ENCODE data around the gene RNF157. TPM values are rescaled to one million over a fixed set of nuclear protein-coding genes. Genes with fewer than 3 reads are reported as not detected.

The RNF157 gene
- total and polyA plus RNA-seq, 9 of the 15 experiments (the other 6 are each of a cell fraction or from before 2014, with no cell fraction given) = 8.1 to 31.7 (median 20.8) TPM

DNA sequence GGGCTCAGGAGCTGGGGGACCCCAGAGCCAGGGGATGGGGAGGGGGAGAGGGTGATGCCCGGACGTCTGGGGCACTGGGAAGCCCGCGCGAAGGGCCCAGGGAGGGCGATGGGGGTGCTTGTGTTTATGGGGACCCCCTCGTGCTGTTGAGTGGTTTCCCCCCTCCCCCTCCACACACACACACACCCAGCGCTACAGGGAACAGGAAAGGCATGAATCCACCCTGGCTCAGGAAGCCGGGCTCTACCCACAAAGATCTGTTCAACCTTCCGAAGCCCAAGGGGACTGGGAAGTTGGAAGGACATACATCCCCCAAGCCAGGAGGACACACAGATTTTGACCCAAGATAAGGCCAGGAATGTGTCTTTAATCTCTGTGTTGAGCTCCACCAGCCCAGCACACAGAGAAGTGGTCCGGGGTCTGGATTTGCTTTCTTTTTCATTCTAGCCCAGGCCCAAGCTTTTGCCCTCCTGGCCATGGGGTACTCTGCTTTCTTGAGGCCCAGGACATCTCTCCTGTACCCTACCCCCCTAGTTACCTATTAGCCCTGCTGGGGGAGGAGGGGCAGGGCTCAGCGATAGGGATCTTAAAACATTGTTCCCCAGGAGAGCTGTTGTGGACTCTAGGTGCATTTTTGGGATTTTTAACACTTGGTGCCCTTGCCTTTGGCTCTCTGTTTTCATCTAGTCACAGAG is 26.1 kb upstream of the RNF157 start (continued):
- no peak for TF ChIP-seq ZNF384 (IDR thresholded peaks at IDR 0.05; ENCODE audit: low read depth, low read length)
- TF ChIP-seq, protein P1, sequence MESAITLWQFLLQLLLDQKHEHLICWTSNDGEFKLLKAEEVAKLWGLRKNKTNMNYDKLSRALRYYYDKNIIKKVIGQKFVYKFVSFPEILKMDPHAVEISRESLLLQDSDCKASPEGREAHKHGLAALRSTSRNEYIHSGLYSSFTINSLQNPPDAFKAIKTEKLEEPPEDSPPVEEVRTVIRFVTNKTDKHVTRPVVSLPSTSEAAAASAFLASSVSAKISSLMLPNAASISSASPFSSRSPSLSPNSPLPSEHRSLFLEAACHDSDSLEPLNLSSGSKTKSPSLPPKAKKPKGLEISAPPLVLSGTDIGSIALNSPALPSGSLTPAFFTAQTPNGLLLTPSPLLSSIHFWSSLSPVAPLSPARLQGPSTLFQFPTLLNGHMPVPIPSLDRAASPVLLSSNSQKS (CRISPR knock-in tag; IDR thresholded peaks at IDR 0.05) = no peak
- no peak for TF ChIP-seq ELF1 (tag; IDR thresholded peaks at IDR 0.05)
- TF ChIP-seq EP400 (IDR thresholded peaks at IDR 0.05) = peak; percentile 38; the same call in 1 of the 2 replicates
- TF ChIP-seq NCOR1 (IDR thresholded peaks at IDR 0.05) = no peak
- no peak for TF ChIP-seq ZNF717 (CRISPR knock-in tag; IDR thresholded peaks at IDR 0.05)
- no peak for TF ChIP-seq ZC3H8 (IDR thresholded peaks at IDR 0.05)
- TF ChIP-seq ZNF324 (CRISPR knock-in tag; IDR thresholded peaks at IDR 0.05) = no peak
- no peak for TF ChIP-seq RFX7 (CRISPR knock-in tag; IDR thresholded peaks at IDR 0.05)
- no peak for TF ChIP-seq POLR2B (IDR thresholded peaks at IDR 0.05; ENCODE audit: low read depth, partially characterized antibody)
- TF ChIP-seq, protein P2, sequence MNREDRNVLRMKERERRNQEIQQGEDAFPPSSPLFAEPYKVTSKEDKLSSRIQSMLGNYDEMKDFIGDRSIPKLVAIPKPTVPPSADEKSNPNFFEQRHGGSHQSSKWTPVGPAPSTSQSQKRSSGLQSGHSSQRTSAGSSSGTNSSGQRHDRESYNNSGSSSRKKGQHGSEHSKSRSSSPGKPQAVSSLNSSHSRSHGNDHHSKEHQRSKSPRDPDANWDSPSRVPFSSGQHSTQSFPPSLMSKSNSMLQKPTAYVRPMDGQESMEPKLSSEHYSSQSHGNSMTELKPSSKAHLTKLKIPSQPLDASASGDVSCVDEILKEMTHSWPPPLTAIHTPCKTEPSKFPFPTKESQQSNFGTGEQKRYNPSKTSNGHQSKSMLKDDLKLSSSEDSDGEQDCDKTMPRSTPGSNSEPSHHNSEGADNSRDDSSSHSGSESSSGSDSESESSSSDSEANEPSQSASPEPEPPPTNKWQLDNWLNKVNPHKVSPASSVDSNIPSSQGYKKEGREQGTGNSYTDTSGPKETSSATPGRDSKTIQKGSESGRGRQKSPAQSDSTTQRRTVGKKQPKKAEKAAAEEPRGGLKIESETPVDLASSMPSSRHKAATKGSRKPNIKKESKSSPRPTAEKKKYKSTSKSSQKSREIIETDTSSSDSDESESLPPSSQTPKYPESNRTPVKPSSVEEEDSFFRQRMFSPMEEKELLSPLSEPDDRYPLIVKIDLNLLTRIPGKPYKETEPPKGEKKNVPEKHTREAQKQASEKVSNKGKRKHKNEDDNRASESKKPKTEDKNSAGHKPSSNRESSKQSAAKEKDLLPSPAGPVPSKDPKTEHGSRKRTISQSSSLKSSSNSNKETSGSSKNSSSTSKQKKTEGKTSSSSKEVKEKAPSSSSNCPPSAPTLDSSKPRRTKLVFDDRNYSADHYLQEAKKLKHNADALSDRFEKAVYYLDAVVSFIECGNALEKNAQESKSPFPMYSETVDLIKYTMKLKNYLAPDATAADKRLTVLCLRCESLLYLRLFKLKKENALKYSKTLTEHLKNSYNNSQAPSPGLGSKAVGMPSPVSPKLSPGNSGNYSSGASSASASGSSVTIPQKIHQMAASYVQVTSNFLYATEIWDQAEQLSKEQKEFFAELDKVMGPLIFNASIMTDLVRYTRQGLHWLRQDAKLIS (CRISPR knock-in tag; IDR thresholded peaks at IDR 0.05) = no peak
- no peak for TF ChIP-seq SMAD3 (CRISPR knock-in tag; conservative IDR thresholded peaks at IDR 0.05)
- TF ChIP-seq, protein P3, sequence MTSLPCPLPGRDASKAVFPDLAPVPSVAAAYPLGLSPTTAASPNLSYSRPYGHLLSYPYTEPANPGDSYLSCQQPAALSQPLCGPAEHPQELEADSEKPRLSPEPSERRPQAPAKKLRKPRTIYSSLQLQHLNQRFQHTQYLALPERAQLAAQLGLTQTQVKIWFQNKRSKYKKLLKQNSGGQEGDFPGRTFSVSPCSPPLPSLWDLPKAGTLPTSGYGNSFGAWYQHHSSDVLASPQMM (CRISPR knock-in tag; IDR thresholded peaks at IDR 0.05) = no peak
- TF ChIP-seq, protein P4, sequence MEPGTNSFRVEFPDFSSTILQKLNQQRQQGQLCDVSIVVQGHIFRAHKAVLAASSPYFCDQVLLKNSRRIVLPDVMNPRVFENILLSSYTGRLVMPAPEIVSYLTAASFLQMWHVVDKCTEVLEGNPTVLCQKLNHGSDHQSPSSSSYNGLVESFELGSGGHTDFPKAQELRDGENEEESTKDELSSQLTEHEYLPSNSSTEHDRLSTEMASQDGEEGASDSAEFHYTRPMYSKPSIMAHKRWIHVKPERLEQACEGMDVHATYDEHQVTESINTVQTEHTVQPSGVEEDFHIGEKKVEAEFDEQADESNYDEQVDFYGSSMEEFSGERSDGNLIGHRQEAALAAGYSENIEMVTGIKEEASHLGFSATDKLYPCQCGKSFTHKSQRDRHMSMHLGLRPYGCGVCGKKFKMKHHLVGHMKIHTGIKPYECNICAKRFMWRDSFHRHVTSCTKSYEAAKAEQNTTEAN (CRISPR knock-in tag; IDR thresholded peaks at IDR 0.05) = no peak
- no peak for TF ChIP-seq BACH1 (tag; IDR thresholded peaks at IDR 0.05)
- no peak for TF ChIP-seq TFAM (CRISPR knock-in tag; conservative IDR thresholded peaks at IDR 0.05)
- TF ChIP-seq ZNF212 (CRISPR knock-in tag; IDR thresholded peaks at IDR 0.05) = no peak
- no peak for TF ChIP-seq ZBTB17 (CRISPR knock-in tag; IDR thresholded peaks at IDR 0.05)
- no peak for TF ChIP-seq STAT5A (IDR thresholded peaks at IDR 0.05; ENCODE audit: borderline replicate concordance, low read length)
- TF ChIP-seq WHSC1 (IDR thresholded peaks at IDR 0.05; ENCODE audit: low read length) = no peak
